GM12878 (cell line): Measurements from ENCODE around the gene ABCA10. TPM values are rescaled to one million over a fixed set of nuclear protein-coding genes. Genes with fewer than 3 reads are reported as not detected.

Source experiments
- ATAC-seq: fragments of 200-7000 bp; cut with Tn5 transposase; 3 replicates; pipeline ENCODE4 v1.9.1; 2020; ENCODE audit warnings: mild to moderate bottlenecking, moderate library complexity
- BruUV-seq: library from RNA; stranded (reverse); fragments of 400-500 nt; replicated peaks from 2 replicates; lab custom pipeline; 2021; lab: Mats Ljungman, UMichigan
- CTCF ChIA-PET: fragments of 300-600 bp; sonication (Branson Sonifier 250); formaldehyde crosslinking; extraction: SDS; loops from one replicate; lab custom pipeline; 2021; ENCODE audit warnings: inconsistent platforms; lab: Yijun Ruan, JAX
- POLR2A ChIA-PET: fragments of 350-600 bp; formaldehyde crosslinking; extraction: SDS; loops from one replicate; lab custom pipeline; 2021; ENCODE audit warnings: inconsistent platforms; lab: Charles Lee
- RAD21 ChIA-PET: fragments of 300-600 bp; sonication (Branson Sonifier 250); formaldehyde crosslinking; loops from one replicate; lab custom pipeline; 2023; ENCODE audit warnings: antibody characterized with exemption; ENCODE audit not compliant: unreplicated experiment; lab: Charles Lee
- SMC1A ChIA-PET: fragments of 300-600 bp; sonication (Branson Sonifier 250); formaldehyde crosslinking; loops from one replicate; lab custom pipeline; 2023; ENCODE audit not compliant: unreplicated experiment, uncharacterized antibody; lab: Charles Lee
- DNase-seq: peaks from one replicate; pipeline ENCODE4 v3.0.0-alpha.2; 2011; ENCODE audit warnings: low read depth, low spot score
- FAIRE-seq: peaks from 3 replicates; lab custom pipeline; 2011; peaks lifted over from hg19 to GRCh38; lab: Jason Lieb, UNC
- H2AFZ ChIP-seq: 2 replicates; pipeline ENCODE4 v1.6.0; 2011; ENCODE audit warnings: low read depth, low read length, control low read depth; ENCODE audit not compliant: control insufficient read depth
- H3K27ac ChIP-seq: 2 replicates; pipeline ENCODE4 v1.5.1; 2011; ENCODE audit warnings: control low read depth; ENCODE audit not compliant: control insufficient read depth, insufficient read depth
- H3K27me3 ChIP-seq, 2 experiments: replicated peaks in 1 of 2; 2 replicates each; pipeline versions ENCODE4 v1.6.0 to v1.6.1; 2011; ENCODE audit warnings: low read length in 1 of 2; ENCODE audit not compliant: control insufficient read depth in 2 of 2, insufficient read depth in 2 of 2
- H3K36me3 ChIP-seq, 2 experiments: 2 replicates each; pipeline ENCODE4 v1.5.1; 2011; ENCODE audit warnings: low read length in 1 of 2; ENCODE audit not compliant: control insufficient read depth in 2 of 2, insufficient read depth in 2 of 2
- H3K4me1 ChIP-seq: 2 replicates; pipeline ENCODE4 v1.6.1; 2011; ENCODE audit warnings: mild to moderate bottlenecking, low read length, moderate library complexity, mixed read lengths; ENCODE audit not compliant: control insufficient read depth, insufficient read depth
- H3K4me2 ChIP-seq: 2 replicates; pipeline ENCODE4 v1.6.0; 2011; ENCODE audit warnings: control low read depth; ENCODE audit not compliant: control insufficient read depth, insufficient read depth
- H3K4me3 ChIP-seq: fragments of 200-600 bp; sonication (generic); 2 replicates; pipeline ENCODE4 v1.5.1; 2016
- H3K79me2 ChIP-seq: 2 replicates; pipeline ENCODE4 v1.6.0; 2011; ENCODE audit warnings: low read length; ENCODE audit not compliant: control insufficient read depth, insufficient read depth
- H3K9ac ChIP-seq: 2 replicates; pipeline ENCODE4 v1.8.0; 2011; ENCODE audit warnings: low read length, control low read depth, mixed read lengths; ENCODE audit not compliant: control insufficient read depth, insufficient read depth
- H3K9me3 ChIP-seq: replicated peaks from 3 replicates; pipeline ENCODE4 v1.5.1; 2011; ENCODE audit warnings: mild to moderate bottlenecking, low read length; ENCODE audit not compliant: control insufficient read depth, insufficient read depth
- H4K20me1 ChIP-seq: 2 replicates; pipeline ENCODE4 v1.6.0; 2011; ENCODE audit not compliant: control insufficient read depth, insufficient read depth
- CEBPZ ChIP-seq: fragments of 150-350 bp; IDR thresholded peaks from 2 replicates; pipeline ENCODE4 v1.6.1; 2016; ENCODE audit warnings: low read depth, low read length
- FOXK2 ChIP-seq: fragments of 450-650 bp; IDR thresholded peaks from 2 replicates; pipeline ENCODE4 v1.6.1; 2017; ENCODE audit warnings: mild to moderate bottlenecking, moderate library complexity
- HSF1 ChIP-seq: fragments of 150-350 bp; IDR thresholded peaks from 2 replicates; pipeline ENCODE4 v1.6.1; 2014; ENCODE audit warnings: mild to moderate bottlenecking, low read depth, low read length
- MTA2 ChIP-seq: fragments of 450-650 bp; IDR thresholded peaks from 2 replicates; pipeline ENCODE4 v1.6.1; 2016; ENCODE audit warnings: low read depth, mild to moderate bottlenecking, moderate library complexity
- POLR2A ChIP-seq: IDR thresholded peaks from 2 replicates; pipeline ENCODE4 v1.6.1; 2011; ENCODE audit warnings: low read depth, mild to moderate bottlenecking, low read length
- RB1 ChIP-seq: fragments of 450-650 bp; formaldehyde crosslinking; IDR thresholded peaks from 2 replicates; pipeline ENCODE4 v1.6.1; 2017; ENCODE audit warnings: mild to moderate bottlenecking, borderline replicate concordance
- SIN3A ChIP-seq: IDR thresholded peaks from 2 replicates; pipeline ENCODE4 v1.6.1; 2012; ENCODE audit warnings: low read depth, low read length, improper control_type of control experiment
- SPI1 ChIP-seq: IDR thresholded peaks from 2 replicates; pipeline ENCODE4 v1.6.1; 2011; ENCODE audit warnings: low read depth, mild to moderate bottlenecking, low read length, moderate library complexity, borderline replicate concordance; ENCODE audit not compliant: insufficient read depth
- SUZ12 ChIP-seq: fragments of 200-600 bp; sonication (generic); IDR thresholded peaks from one replicate; pipeline ENCODE4 v1.6.1; 2018; ENCODE audit warnings: antibody characterized with exemption, mild to moderate bottlenecking; ENCODE audit not compliant: unreplicated experiment
- YY1 ChIP-seq: IDR thresholded peaks from 2 replicates; pipeline ENCODE4 v1.6.1; 2011; ENCODE audit warnings: low read depth, mild to moderate bottlenecking, low read length
- WGBS: methylation state at CpG from one replicate; pipeline ENCODE4 v1.1.6; 2016; ENCODE audit warnings: low lambda C conversion rate; ENCODE audit not compliant: insufficient replicate concordance, insufficient coverage; ENCODE audit errors: missing lambda C conversion rate; 5-methylcytosine and 5-hydroxymethylcytosine counted together
- in situ Hi-C: fragments of 300-500 bp; cut with MboI; formaldehyde crosslinking; loops from 9 replicates; pipeline ENCODE4 v1.14.3; 2018; ENCODE audit warnings: mixed read lengths
- intact Hi-C: fragments of 100-400 bp; cut with micrococcal nuclease; formaldehyde crosslinking; loops from one replicate; pipeline ENCODE4 v1.14.2; 2022; ENCODE audit not compliant: unreplicated experiment
- polyA plus RNA-seq, 11 experiments: library from polyadenylated mRNA; depleted of rRNA in 4 of 11; unstranded in 6 of 11; stranded (reverse) in 5 of 11; fragments of >200 nt; fragmentation: Nextera tagmentation in 4 of 11; fragmentation: Illumina TruSeq in 1 of 11; extraction: Ambion mirVana in 4 of 11; extraction: Trizol in 1 of 11; gene quantifications; 1 replicate in 1 of 11; 2 replicates in 10 of 11; pipeline versions ENCODE4 v1.2.1 to v1.2.3, GENCODE V29; 2011 to 2016; ENCODE audit warnings: inconsistent platforms in 2 of 11, missing spikeins in 2 of 11, low read depth in 1 of 11
- total RNA-seq, 4 experiments: library from RNA; depleted of rRNA in 3 of 4; stranded (reverse); fragments of >200 nt in 3 of 4; fragmentation: Illumina TruSeq in 1 of 4; extraction: Trizol in 1 of 4; gene quantifications; 2 replicates each; pipeline versions ENCODE4 v1.2.1 to v1.2.3, GENCODE V29; 2013 to 2021

ABCA10 gene
- total and polyA plus RNA-seq, 10 of the 15 experiments (the other 5 are each of a cell fraction or from before 2014, with no cell fraction given) = 0.33 to 3.0 (median 0.83) TPM

- in situ Hi-C loops = no loop called here
- no peak overlapping the region for H3K4me3 ChIP-seq
- POLR2A ChIA-PET = no interaction called here
- H3K4me1 ChIP-seq = peaks cover 14% of the 10 kb centered on the region
- no peaks in the 10 kb centered on the region for H3K36me3 ChIP-seq
- ATAC-seq (no peak), DNase-seq (no peak), FAIRE-seq (no peak)
- no TSS peak for BruUV-seq
- RAD21 ChIA-PET = interaction anchor here (2.1 kb wide), 1 partner anchor 103 kb away, joined by 7 read pairs; no protein-coding TSS in a partner anchor
- no peak overlapping the region for H3K27ac ChIP-seq
- no peaks in the 10 kb centered on the region for H3K27me3 ChIP-seq
- CTCF ChIA-PET = no interaction called here
- TF ChIP-seq SPI1 (no peak), HSF1 (no peak), SUZ12 (no peak), CEBPZ (no peak), RB1 (no peak), FOXK2 (no peak), POLR2A (no peak), YY1 (no peak), MTA2 (no peak), SIN3A (no peak)
- no peak overlapping the region for H3K4me2 ChIP-seq
- H3K9me3 ChIP-seq = no peaks in the 10 kb centered on the region
- intact Hi-C loops = no loop called here
- SMC1A ChIA-PET = interaction anchor here (0.8 to 2.3 kb wide), 7 partner anchors 8 to 122 kb away, joined by 3 to 12 read pairs (median 4); no protein-coding TSS in a partner anchor
- peaks cover 6% of the 10 kb centered on the region; the same call in 1 of the 2 replicates for H3K79me2 ChIP-seq
- 97% methylated on average over 5 of the region's 5 CpGs for WGBS
- no peak overlapping the region for H2AFZ ChIP-seq
- H3K9ac ChIP-seq = no peak overlapping the region
- H4K20me1 ChIP-seq = no peaks in the 10 kb centered on the region
Measured at GRCh38 chr17:69122065-69122464, 106.6 kb downstream of the ABCA10 start.
